GM19395 (cell line): ENCODE data around the gene TBC1D22A.

Experiments used
- ATAC-seq: cut with Tn5 transposase; IDR thresholded peaks from one replicate; pipeline ENCODE4 v1.9.1; 2021; ENCODE audit warnings: mild to moderate bottlenecking, moderate library complexity; ENCODE audit not compliant: unreplicated experiment

Gene TBC1D22A

DNA sequence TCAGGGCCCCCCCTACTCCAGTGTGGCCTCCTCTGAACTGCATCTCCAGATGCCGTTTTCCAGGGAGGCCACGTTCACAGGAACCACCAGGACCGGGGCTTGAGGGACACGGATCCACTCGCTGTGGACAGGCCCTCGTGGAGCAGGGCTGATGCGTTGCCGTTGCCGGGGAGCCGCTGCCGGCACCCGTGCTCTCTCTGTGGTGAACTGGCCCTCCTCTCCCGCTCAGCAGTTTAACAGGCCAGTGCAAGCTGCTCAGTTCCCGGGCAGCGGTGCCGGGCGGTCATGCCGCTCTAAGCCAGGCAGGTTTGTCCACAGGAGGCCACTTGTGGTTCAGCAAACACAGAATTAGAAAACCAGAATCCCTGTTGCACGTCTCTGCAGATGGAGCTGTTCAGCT is 301.6 kb downstream of the TBC1D22A start:
- ATAC-seq = no peak

DNA sequence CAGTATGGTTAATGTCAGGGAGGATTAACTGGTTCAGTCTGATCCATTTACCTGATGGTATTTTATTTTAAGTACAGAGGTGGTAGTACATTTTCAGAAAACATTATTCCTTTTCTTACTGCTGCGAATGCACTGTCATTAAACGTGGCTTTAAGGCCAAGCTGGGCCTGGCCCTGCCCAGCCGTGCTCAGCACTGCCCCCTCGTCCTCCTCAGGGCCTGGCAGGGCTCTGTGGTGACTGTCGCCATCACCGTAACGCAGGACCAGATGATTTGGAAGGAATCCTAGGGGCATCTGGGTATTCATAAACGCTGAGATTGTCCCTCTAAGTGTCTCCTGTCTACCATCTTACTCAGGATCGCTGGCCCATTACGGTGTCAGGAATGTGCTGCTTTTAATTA is 302.0 kb downstream of the TBC1D22A start:
- ATAC-seq = no peak

DNA sequence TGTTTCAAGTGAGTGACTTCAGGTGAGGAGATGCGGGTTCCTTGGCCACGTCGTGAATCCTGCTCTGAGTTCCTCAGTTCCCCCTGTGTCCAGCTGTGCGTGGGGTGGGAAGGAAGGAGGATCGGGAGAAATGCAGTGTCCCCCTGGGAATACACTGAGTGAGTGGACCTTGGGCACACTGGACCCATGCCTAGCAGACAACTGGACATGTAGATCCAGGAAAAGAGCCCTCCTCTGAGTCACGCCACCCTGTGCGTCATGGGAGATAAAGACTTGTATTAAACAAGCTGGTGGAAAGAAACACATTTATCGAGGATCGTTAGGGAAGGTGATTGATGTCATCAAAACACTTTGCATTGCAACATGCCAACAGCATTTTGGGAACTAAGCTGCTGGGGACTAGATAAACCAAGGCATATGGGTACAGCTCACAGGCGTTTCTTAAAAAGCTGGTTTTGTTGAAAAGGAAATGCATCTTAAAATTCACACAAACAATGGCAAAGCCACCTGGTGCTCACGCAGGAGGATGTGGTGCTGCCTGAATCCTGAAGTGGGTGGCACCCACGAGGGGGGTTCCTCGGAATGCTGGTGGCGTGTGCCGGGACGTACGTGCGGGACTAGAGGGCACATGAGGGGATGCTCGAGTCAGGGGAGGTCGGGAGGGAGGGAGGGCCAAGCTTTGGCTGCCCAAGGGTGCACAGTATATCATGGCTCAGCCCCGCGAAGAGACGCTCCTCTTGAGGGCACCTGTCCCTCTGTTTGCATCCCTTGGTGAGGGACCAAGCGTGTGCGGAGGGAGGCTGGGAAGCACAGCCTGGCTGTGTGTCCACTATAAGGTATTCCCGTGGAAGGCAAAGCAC is 303.5 kb downstream of the TBC1D22A start:
- ATAC-seq = no peak

DNA sequence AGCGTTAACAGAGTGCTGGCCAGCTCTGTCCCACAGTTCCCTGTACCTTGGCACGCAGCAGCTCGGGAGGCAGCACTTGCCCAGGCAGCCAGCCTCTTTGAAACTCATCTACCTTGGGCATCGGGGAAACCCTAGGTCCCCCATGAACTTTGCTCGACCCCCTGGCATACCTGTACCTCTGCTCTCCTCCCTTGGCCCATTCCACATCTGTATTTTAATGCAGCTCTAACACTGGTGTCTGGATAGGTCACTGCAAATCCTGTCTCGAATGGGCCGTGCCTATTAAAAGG is 304.1 kb downstream of the TBC1D22A start:
- no peak for ATAC-seq

DNA sequence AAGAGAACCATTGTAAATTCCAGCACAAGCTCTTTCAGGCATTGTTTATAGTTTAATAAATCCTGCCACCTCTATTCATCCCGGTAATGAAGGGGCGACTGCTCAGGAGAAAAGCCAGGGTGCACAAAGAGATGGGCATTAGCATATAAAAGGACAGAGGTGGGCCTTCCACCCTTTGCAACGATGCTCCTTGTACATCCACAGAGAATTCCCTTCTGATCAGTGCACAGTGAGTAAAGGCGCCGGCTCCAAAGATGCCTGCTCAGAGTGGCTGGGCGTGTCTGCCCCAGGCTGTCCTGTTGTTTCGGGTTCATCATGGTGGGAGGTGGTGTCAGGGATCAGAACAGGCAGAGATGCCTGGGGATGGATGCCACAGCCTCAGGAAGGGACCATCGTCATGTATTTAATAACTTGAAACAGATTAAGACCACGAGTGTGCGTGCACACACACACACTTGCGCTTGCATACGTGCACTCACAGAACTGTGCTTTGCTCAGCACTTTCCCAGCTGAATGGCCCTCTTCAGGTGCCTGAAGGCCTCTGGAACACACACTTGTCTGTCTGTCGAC is 305.0 kb downstream of the TBC1D22A start:
- ATAC-seq = no peak

DNA sequence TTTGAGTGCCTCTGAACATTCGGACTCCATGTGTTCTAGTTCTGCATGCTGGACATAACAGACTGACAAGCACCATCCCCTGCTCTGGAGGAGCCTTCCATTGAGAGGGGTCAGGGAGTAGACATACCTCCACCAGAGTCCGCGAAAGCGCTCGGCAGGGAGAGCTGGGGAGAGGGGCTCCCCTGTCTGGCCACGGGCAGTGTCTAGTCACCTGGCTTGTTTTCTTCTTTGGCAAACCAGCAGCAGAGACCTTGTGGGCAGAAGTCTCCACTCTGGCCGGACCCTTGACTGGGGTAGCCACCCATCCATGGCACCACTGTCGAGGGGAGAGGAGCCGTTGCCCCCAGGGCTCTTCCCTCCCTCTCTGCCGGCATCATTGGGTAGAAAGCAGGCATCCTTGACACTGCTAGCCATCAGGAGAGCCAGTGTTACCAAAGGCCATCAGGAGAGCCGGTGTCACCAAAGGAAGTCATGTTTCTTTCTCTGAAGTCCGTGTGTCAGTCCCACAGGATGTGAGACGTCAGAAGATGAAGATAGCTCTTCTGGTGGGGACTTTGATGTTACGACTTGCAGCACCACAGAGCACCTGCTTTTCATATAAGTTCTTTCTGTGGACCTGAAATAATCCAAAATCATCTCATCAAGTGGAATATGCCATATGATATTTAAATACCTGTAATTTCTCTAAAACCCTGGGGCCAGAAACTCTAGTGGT is 305.6 kb downstream of the TBC1D22A start:
- ATAC-seq = no peak

DNA sequence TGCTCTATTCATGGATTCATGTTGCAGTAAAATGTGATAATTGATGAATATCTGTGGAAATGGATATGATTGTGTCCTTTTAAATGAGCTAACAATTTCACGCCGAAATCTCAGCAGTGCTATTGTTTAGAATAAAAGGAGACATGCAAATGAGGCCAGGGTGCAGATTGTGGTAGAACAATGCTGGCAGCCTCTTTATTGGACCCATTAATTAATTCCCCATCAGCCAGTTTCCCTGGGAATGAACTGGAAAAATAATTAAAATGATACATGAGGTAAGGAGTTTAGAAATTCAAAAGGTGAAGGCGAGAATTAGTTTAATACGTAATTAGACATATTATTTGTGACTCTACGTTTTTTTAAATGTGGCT is 306.2 kb downstream of the TBC1D22A start:
- ATAC-seq = no peak

DNA sequence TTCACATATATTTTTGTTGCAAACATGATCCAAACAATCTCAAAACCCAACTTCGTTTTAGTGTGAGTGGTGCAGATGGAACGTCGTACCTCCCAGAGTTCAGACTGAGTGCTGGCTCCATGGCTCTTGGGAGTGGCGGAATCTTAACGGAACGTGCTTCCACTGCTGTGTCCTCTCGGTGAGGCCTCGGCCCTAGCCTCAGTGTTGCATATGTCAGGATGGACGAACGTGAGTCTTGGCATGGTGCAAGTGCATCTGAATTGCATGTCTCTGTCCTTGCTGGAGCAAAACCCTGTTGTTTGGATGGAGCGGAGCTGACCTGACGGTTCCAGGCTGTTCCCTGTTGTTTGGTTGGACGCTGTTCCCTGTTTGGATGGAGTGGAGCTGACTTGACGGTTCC is 306.8 kb downstream of the TBC1D22A start:
- no peak for ATAC-seq

DNA sequence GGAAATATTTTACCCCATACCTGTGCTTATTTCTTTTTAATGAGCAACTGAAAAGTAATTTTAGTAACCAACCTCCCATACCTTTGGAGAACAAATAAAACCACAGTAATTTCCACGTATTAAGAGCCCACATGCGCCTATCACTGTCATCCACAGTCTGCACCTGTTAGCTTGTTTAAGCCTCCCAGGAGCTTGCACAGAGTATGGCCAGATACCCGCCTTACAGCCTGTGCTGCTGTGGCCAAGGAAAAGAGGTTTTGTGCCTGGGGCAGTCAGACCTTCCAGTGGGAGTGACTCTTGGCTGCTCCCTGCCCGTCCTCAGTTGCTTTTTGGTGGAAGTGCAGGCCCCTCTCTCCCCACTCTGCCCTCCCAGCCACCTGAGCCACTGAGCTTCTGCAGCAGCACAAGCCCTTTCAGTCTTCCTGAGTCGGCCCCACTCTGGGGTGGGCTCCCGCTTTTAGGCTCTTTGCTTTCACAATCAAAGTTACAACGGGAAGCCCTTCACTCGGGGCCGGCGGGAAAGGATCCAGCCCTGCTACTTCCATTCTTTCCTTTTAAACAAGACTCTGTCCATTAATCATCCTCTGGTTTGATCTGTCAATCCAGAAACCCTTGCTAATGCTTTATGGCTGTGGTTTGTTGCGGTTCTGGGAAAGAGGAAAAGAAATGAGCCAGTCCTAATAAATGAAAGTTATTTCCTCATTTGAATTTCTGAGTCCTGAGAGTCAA is 308.8 kb downstream of the TBC1D22A start:
- ATAC-seq = no peak

DNA sequence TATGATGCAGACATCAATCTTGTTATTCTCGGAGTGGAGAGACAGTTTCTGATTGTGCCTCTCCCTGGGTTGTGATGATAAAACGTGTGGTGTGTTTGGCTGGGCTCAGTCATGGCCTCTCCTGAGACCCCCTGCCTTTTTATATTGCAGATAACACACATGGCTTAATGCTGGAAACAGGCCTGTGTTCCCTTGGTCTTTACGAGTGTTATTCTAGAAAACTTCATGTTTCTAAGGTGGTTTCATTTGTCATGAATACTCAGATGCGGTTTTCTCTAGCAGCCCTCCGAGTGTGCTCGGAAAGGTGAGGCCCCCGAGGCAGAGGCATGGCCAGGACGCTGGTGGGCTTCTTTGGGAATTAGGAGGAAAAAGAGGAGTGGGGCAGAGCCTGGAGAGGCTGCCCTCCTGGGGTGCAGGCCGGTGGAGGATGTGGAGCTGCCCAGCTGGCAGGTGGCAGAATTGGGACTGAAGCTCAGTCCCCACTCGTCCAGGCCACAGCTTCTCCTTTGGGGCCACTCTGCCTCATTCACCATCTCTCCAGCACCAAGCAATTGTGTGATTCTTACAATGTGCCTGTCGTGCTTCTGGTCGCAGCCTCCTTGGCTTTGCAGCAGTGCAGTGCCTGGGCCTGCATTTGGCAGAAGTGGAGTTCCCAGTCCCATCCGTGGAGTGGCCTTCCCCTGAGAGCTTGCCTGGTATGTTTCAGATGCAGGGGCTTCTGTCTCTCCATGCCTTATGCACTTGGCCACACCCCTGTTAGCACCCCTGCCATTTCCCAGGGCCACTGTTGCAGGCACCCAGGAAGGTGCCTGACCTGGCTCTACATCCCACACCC is 309.6 kb downstream of the TBC1D22A start:
- no peak for ATAC-seq

DNA sequence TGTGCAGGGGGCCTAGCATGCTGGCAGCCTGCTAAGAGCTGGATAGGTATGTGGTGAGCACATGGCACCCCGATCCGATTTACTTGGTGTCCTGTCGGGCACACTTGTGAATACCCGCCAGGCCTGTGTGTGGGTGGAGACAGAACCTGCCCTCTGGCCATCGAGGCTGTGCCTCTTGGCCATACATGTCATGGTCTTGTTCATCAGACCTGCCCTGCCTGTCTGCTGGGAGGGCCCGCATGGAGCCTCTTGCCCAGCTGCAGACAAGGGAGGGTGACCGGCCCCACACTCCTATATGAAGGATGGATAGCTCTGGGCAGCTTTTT is 310.2 kb downstream of the TBC1D22A start:
- ATAC-seq = no peak

DNA sequence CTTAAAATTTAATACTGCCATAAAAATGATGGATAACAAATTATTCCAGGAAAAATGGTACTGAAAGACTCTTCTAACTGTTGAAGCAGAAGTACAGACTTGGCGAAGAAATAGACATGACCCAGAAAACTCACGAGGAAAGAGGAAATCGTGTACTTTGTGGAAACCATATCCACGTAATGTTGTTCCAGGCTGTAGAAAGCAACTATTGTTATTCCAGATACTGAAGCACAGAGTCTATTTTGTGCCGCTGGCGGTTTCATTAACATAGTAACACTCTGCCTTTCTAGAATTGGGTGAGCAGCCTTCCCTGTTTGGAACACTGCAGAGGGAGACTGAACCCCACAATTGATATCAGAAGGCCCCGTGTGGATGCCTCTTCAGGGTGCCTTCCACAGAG is 310.6 kb downstream of the TBC1D22A start:
- no peak for ATAC-seq

DNA sequence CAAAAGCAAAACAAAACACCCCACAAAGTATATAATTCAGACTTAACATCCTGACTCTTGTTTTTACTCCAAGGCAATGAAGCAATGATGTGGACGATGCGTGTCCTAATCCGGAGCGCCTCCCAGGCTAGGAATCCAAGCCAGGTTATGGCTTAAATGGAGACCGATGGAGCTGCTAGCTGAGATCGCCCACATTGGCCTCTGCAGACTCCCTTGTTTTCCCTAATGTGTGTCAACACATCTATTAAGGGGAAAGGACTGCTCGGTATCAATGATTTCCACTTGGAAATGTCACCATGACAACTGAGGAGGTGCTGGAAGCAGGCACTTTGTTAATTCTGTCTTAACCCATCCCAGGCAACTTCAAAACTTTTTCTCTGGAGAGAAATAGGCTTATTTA is 311.7 kb downstream of the TBC1D22A start:
- no peak for ATAC-seq

DNA sequence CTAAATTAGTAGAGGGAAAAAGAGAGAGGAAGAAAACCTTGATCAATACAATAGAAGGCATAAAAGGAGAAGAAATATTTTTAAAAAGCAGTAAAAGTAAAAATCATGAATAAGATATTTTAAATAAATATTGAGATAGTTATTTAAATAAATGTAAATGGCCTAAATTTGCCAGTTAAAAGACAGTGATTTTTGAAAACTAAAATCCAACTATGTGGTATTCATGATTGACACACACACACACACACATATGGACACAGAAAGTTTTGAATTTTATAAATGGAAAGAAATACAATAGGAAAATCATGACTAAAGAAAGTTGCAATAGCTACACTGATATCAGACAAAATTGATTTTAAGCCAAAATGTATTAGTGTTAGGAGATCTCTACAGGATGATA is 313.1 kb downstream of the TBC1D22A start:
- no peak for ATAC-seq

DNA sequence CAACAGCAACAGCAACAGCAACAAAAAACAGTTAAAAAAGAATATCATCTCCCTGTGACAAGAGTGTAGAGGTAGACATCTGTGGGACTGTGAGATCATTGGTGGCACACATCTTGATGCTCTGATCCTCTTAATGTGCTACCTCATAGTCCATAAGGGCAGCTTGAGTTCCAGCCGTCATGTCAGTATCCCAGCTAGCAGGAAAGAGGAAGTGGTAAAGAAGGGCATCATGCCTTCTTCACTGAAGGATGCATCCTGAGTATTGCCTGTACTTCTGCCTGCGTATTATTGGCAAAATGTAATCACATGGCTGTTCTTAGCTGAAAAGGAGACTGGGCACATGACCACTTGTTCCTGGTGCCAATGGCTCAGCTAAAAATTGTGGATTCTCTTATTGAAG is 314.3 kb downstream of the TBC1D22A start:
- ATAC-seq = no peak

DNA sequence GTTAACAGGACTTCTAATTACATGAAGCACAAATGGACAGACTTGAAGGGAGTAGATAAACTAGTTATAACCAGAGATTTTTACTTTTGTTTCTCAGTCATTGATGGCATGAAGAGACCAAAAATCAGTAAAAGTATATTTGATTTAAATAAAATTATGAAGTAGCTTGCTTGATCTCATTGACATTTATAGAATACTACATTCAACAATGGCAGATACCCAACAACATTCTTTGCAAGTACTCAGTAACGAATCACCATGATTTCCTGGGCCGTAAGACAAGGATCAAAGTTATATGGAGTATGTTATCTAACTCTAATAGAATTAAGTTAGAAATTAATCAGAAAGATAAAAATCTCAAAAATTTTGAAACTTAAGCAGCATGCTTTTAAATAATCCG is 317.6 kb downstream of the TBC1D22A start:
- no peak for ATAC-seq

DNA sequence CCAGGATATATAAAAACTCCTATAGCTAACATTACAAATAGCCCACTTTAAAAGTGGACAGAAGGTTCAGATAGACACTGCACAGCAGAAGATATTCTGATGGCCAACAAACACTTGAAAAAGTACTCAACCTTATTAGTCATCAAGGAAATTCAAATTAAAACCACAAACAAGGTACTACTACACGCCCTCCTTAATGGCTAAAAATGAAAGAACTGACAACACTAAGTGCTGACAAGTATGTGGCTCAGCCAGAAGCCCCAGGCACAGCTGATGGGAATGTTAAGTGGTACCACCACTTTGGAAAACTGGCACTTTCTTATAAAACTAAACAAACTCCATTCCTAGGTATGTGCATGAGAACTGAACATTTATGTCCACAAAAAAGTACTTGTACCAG is 320.1 kb downstream of the TBC1D22A start:
- ATAC-seq = no peak

DNA sequence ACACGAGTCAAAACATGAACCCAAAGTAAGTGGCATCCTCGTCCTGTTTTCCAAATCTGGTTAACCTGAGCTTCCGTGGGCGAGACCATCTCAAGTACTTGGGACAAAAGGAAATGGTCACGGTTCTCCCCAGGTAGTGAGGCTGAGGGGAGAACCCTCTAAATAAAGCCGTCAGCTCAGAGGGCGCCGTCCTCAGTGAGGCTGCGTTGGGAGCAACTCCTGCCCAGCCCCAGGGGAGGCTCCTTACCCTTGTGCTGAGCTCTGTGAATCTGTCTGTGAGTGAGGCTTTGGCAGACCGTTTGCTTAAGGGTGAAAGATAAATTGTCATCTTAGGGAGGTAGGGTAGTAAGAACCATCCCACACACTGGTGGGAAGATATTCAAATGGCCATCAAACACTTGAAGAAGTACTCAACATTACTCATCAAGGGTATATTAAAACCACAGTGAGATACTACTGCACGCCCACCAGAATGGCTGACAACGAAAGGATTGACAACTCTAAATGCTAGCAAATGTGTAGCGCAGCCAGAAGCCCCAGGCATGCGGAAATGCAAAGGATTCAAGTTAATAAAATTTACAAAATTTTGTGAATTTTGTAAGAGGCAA is 321.0 kb downstream of the TBC1D22A start:
- ATAC-seq = no peak

DNA sequence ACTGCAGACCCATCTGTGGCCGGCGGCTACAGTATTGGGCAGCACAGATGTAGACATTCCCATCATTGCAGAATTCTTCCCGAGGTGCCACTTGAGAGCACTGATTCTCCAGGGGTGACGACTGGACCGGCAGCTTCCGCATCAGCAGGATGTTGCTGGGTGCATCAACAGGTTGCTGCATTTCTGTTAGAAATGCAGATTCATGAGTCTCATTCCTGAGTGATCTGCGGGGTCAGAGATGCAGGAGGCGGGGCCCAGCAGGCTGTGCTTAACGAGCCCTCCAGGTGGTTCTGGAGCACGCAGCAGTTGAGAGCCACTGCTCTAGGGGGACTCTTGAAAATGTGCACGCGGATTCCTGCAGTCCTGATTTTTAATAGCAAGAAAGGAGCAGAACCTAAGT is 321.8 kb downstream of the TBC1D22A start:
- no peak for ATAC-seq

DNA sequence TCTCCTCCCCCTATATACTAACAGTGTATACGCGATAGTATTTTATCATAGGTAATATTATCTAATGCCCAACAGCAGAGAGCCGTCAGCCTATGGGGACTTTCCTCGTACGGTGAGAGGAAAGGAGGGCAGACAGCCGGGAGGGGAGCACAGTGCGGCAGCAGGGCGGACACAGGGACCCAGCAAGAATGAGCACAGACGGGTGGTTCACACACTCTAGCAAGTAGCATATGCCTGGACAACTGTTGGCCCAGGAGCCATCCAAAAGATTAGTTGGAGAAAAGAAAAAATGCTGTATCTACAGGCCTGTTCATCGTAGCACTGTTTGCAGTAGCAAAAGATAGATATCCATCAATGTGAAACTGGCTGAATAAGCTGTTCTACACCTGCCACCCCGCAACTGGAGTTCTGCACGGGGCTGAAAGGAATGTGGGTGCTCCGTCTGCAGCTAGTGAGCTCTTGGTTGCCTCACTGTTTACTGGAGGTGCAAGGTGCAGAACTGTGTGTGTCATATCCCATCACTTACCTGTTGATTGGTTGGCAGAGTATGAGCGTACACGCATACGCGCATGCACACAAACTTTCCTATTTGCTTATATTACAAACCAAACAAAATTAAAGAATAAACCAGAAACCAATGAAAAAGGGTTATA is 324.3 kb downstream of the TBC1D22A start:
- no peak for ATAC-seq
